CD4-positive, alpha-beta T cell (primary cell): ENCODE data around the gene TPO. TPM values are rescaled to one million over a fixed set of nuclear protein-coding genes. Genes with fewer than 3 reads are reported as not detected.
"Not testable (repeated sequence)": the region's sequence is repeated elsewhere in the genome, so short reads cannot be mapped to it uniquely, and the experiment has no call there.

Experiments used
- ATAC-seq: fragments of 200-7000 bp; cut with Tn5 transposase; one replicate; pipeline ENCODE4 v1.10.0; 2022; ENCODE audit warnings: mild to moderate bottlenecking; ENCODE audit not compliant: poor library complexity
- CTCF ChIA-PET: fragments of 350-600 bp; sonication (Branson Sonifier 250); formaldehyde crosslinking; loops from one replicate; lab custom pipeline; 2021; ENCODE audit warnings: antibody characterized with exemption, inconsistent platforms; lab: Charles Lee
- POLR2A ChIA-PET: fragments of 350-600 bp; sonication (Branson Sonifier 250); formaldehyde crosslinking; loops from one replicate; lab custom pipeline; 2021; ENCODE audit warnings: antibody characterized with exemption, inconsistent platforms; lab: Charles Lee
- DNase-seq, 14 experiments: peaks; one replicate each; pipeline ENCODE4 v3.0.0-alpha.2; 2013 to 2020; ENCODE audit warnings: mixed read lengths in 2 of 14
- H3K27ac ChIP-seq, 2 donors: one replicate each; pipeline versions ENCODE4 v1.5.1 to v1.7.0; 2013; ENCODE audit warnings: low read length in 2 of 2, low read depth in 1 of 2, mild to moderate bottlenecking in 1 of 2
- H3K27me3 ChIP-seq, 2 experiments: 1 replicate in 1 of 2; 2 replicates in 1 of 2; pipeline versions ENCODE4 v1.6.1 to v1.7.0; 2013; ENCODE audit warnings: low read length in 2 of 2, control low read depth in 1 of 2, mild to moderate bottlenecking in 1 of 2, moderate library complexity in 1 of 2; ENCODE audit not compliant: insufficient read depth in 2 of 2, control insufficient read depth in 1 of 2
- H3K36me3 ChIP-seq: one replicate; pipeline ENCODE4 v1.6.1; 2013; ENCODE audit warnings: low read length, control low read depth; ENCODE audit not compliant: insufficient read depth
- H3K4me1 ChIP-seq: one replicate; pipeline ENCODE4 v1.6.1; 2013; ENCODE audit warnings: low read length, control low read depth; ENCODE audit not compliant: insufficient read depth
- H3K4me3 ChIP-seq: one replicate; pipeline ENCODE4 v1.5.1; 2013; ENCODE audit warnings: mild to moderate bottlenecking, low read length, moderate library complexity
- H3K9me3 ChIP-seq, 2 experiments: 1 replicate in 1 of 2; 2 replicates in 1 of 2; pipeline versions ENCODE4 v1.6.1 to v1.7.0; 2013; ENCODE audit warnings: low read length in 2 of 2, mild to moderate bottlenecking in 2 of 2, control low read depth in 1 of 2, moderate library complexity in 1 of 2; ENCODE audit not compliant: control insufficient read depth in 1 of 2, insufficient read depth in 1 of 2
- H3K27ac Mint-ChIP-seq: one replicate; pipeline ENCODE4 v1.8.0; 2020; ENCODE audit warnings: mixed read lengths
- H3K27me3 Mint-ChIP-seq: one replicate; pipeline ENCODE4 v1.8.0; 2021; ENCODE audit warnings: mixed read lengths
- H3K36me3 Mint-ChIP-seq: one replicate; pipeline ENCODE4 v1.8.0; 2021; ENCODE audit warnings: low read depth, mixed read lengths
- H3K4me1 Mint-ChIP-seq: one replicate; pipeline ENCODE4 v1.8.0; 2021; ENCODE audit warnings: low read depth, mixed read lengths
- H3K4me3 Mint-ChIP-seq: one replicate; pipeline ENCODE4 v1.8.0; 2020; ENCODE audit warnings: mild to moderate bottlenecking, mixed read lengths
- H3K9me3 Mint-ChIP-seq: one replicate; pipeline ENCODE4 v1.8.0; 2020; ENCODE audit warnings: mixed read lengths
- CTCF ChIP-seq: fragments of 200-600 bp; IDR thresholded peaks from one replicate; pipeline ENCODE4 v1.8.0; 2022; ENCODE audit warnings: antibody characterized with exemption, mild to moderate bottlenecking
- intact Hi-C, 2 experiments: fragments of 100-400 bp; cut with DNase I in 1 of 2; cut with micrococcal nuclease in 1 of 2; formaldehyde crosslinking; loops; one replicate each; pipeline versions ENCODE4 v1.15.1 to v1.9.0; 2023 to 2025; cut with DNase I, micrococcal nuclease
- total RNA-seq, 174 experiments: library from RNA in 2 of 174; stranded (reverse) in 2 of 174; gene quantifications; one replicate each; pipeline ENCODE4 v1.2.3 and lab custom pipeline; 2021 to 2026

The TPO gene
- total RNA-seq, 2 experiments from 2014 or later, result 0.27 TPM; not detected in 1

- Mint-ChIP-seq H3K4me3 (no peak overlapping the region), H3K27ac (no peak overlapping the region), H3K27me3 (peaks cover 11% of the 10 kb centered on the region), H3K4me1 (no peaks in the 10 kb centered on the region), H3K36me3 (no peaks in the 10 kb centered on the region), H3K9me3 (no peaks in the 10 kb centered on the region)
- ChIA-PET CTCF (no interaction called here), POLR2A (no interaction called here)
- DNase-seq (no peak), ATAC-seq (no peak)
- no peaks in the 10 kb centered on the region for H3K4me1 ChIP-seq
- no peak overlapping the region for H3K27ac ChIP-seq
- H3K36me3 ChIP-seq, result no peaks in the 10 kb centered on the region
- H3K4me3 ChIP-seq, result no peak overlapping the region
- no peak for TF ChIP-seq CTCF
- no peaks in the 10 kb centered on the region for H3K9me3 ChIP-seq
- intact Hi-C loops, result no loop called here
- H3K27me3 ChIP-seq, result no peaks in the 10 kb centered on the region
These were observed 164.6 kb downstream of the TPO start for GRCh38 chr2:1577846-1578245.

DNA sequence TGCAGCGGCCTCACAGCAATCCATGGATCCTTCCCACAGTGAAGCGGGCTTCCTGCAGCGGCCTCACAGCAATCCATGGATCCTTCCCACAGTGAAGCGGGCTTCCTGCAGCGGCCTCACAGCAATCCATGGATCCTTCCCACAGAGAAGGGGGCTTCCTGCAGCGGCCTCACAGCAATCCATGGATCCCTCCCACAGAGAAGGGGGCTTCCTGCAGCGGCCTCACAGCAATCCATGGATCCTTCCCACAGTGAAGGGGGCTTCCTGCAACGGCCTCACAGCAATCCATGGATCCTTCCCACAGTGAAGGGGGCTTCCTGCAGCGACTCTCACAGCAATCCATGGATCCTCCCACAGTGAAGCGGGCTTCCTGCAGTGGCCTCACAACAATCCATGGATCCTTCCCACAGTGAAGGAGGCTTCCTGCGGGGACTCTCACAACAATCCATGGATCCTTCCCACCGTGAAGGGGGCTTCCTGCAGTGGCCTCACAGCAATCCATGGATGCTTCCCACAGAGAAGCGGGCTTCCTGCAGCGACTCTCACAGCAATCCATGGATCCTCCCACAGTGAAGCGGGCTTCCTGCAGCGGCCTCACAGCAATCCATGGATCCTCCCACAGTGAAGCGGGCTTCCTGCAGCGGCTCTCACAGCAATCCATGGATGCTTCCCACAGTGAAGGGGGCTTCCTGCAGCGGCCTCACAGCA is 168.1 kb downstream of the TPO start:
- H3K27me3 ChIP-seq, H3K27ac Mint-ChIP-seq, H3K36me3 Mint-ChIP-seq, H3K4me1 Mint-ChIP-seq, H3K9me3 Mint-ChIP-seq, H3K4me1 ChIP-seq, DNase-seq, H3K4me3 ChIP-seq, POLR2A ChIA-PET, H3K4me3 Mint-ChIP-seq, H3K27ac ChIP-seq, H3K36me3 ChIP-seq, intact Hi-C loops, CTCF ChIA-PET, ATAC-seq: not testable (repeated sequence)
- peaks cover 11% of the 10 kb centered on the region for H3K27me3 Mint-ChIP-seq
- peaks cover 0 to 11% of the 10 kb centered on the region in 2 experiments for H3K9me3 ChIP-seq

GRCh38 chr2:1581965-1582625 is 168.8 kb downstream of the TPO start:
- no peaks in the 10 kb centered on the region for H3K27me3 ChIP-seq
- no peak for ATAC-seq
- Mint-ChIP-seq H3K27me3 (peaks cover 11% of the 10 kb centered on the region), H3K9me3 (no peaks in the 10 kb centered on the region), H3K36me3 (no peaks in the 10 kb centered on the region), H3K4me1 (no peaks in the 10 kb centered on the region), H3K4me3 (no peak overlapping the region), H3K27ac (no peak overlapping the region)
- CTCF ChIA-PET, result no interaction called here
- TF ChIP-seq CTCF, result no peak
- no peaks in the 10 kb centered on the region for H3K4me1 ChIP-seq
- H3K36me3 ChIP-seq, result no peaks in the 10 kb centered on the region
- H3K27ac ChIP-seq, result no peak overlapping the region
- intact Hi-C loops, result no loop called here
- POLR2A ChIA-PET, result no interaction called here
- H3K4me3 ChIP-seq, result no peak overlapping the region
- peaks cover 0 to 15% of the 10 kb centered on the region in 2 experiments for H3K9me3 ChIP-seq
- no peak for DNase-seq
